Keratinocyte (primary cell): ENCODE data around the gene KCNJ1. TPM values are rescaled to one million over a fixed set of nuclear protein-coding genes. Genes with fewer than 3 reads are reported as not detected.

Experiments used
- DNase-seq: peaks from one replicate; pipeline ENCODE4 v3.0.0-alpha.2; 2011; ENCODE audit warnings: low read depth, missing footprints, low spot score
- FAIRE-seq: peaks from 2 replicates; lab custom pipeline; 2011; peaks lifted over from hg19 to GRCh38; lab: Jason Lieb, UNC
- H2AFZ ChIP-seq: 2 replicates; pipeline ENCODE4 v1.6.0; 2012; ENCODE audit warnings: low read length, control low read depth, inconsistent platforms; ENCODE audit not compliant: control insufficient read depth
- H3K27ac ChIP-seq: 2 replicates; pipeline ENCODE4 v1.5.1; 2011; ENCODE audit warnings: low read length; ENCODE audit not compliant: control insufficient read depth, insufficient read depth
- H3K27me3 ChIP-seq: 3 replicates; pipeline ENCODE4 v1.6.0; 2011; ENCODE audit warnings: low read length; ENCODE audit not compliant: control insufficient read depth, insufficient read depth; ENCODE audit errors: extremely low read depth
- H3K36me3 ChIP-seq, 2 experiments: 2 replicates in 1 of 2; 3 replicates in 1 of 2; pipeline ENCODE4 v1.5.1; 2011; ENCODE audit warnings: low read length in 2 of 2, mild to moderate bottlenecking in 1 of 2; ENCODE audit not compliant: control insufficient read depth in 2 of 2, insufficient read depth in 2 of 2; ENCODE audit errors: extremely low read depth in 1 of 2
- H3K4me1 ChIP-seq: 3 replicates; pipeline ENCODE4 v1.5.1; 2011; ENCODE audit warnings: low read length; ENCODE audit not compliant: control insufficient read depth, insufficient read depth; ENCODE audit errors: extremely low read depth
- H3K4me2 ChIP-seq: 3 replicates; pipeline ENCODE4 v1.6.0; 2011; ENCODE audit warnings: low read depth, low read length; ENCODE audit not compliant: control insufficient read depth, insufficient read depth; ENCODE audit errors: extremely low read depth
- H3K4me3 ChIP-seq, 3 experiments: fragments of 200-600 bp in 1 of 3; sonication (generic) in 1 of 3; 2 replicates in 2 of 3; 3 replicates in 1 of 3; pipeline ENCODE4 v1.5.1; 2011 to 2016; ENCODE audit warnings: low read length in 3 of 3, mild to moderate bottlenecking in 3 of 3, control low read depth in 2 of 3, inconsistent platforms in 1 of 3, low read depth in 1 of 3, mixed read lengths in 1 of 3, mixed run types in 1 of 3, moderate library complexity in 1 of 3; ENCODE audit not compliant: control insufficient read depth in 2 of 3, insufficient read depth in 2 of 3; ENCODE audit errors: extremely low read depth in 1 of 3
- H3K79me2 ChIP-seq: 2 replicates; pipeline ENCODE4 v1.6.0; 2012; ENCODE audit warnings: low read length; ENCODE audit not compliant: control insufficient read depth, insufficient read depth
- H3K9ac ChIP-seq: 3 replicates; pipeline ENCODE4 v1.6.0; 2011; ENCODE audit warnings: low read length; ENCODE audit not compliant: control insufficient read depth, insufficient read depth; ENCODE audit errors: extremely low read depth
- H3K9me1 ChIP-seq: 3 replicates; pipeline ENCODE4 v1.6.0; 2011; ENCODE audit warnings: low read length; ENCODE audit not compliant: control insufficient read depth, insufficient read depth; ENCODE audit errors: extremely low read depth
- H3K9me3 ChIP-seq: 2 replicates; pipeline ENCODE4 v1.5.1; 2012; ENCODE audit warnings: low read depth, low read length; ENCODE audit not compliant: control insufficient read depth
- H4K20me1 ChIP-seq: 3 replicates; pipeline ENCODE4 v1.6.0; 2011; ENCODE audit warnings: low read length; ENCODE audit not compliant: control insufficient read depth, insufficient read depth; ENCODE audit errors: extremely low read depth
- EZH2 ChIP-seq: IDR thresholded peaks from one replicate; pipeline ENCODE4 v1.6.1; 2012; ENCODE audit warnings: inconsistent platforms, mild to moderate bottlenecking, low read length, moderate library complexity
- dilution Hi-C: fragments of 300-500 bp; cut with MboI; formaldehyde crosslinking; loops from one replicate; pipeline ENCODE4 v1.7.0; 2020; ENCODE audit warnings: low sequenced_read_pairs; ENCODE audit not compliant: extremely low pct_ligation_motif_present
- polyA plus RNA-seq, 5 experiments: library from polyadenylated mRNA; depleted of rRNA in 3 of 5; stranded (reverse) in 3 of 5; stranded (forward) in 1 of 5; unstranded in 1 of 5; fragments of >200 nt; gene quantifications; 1 replicate in 1 of 5; 2 replicates in 3 of 5; 3 replicates in 1 of 5; pipeline versions ENCODE4 v1.2.1 to v1.2.3, GENCODE V29; 2011 to 2012; ENCODE audit warnings: missing spikeins in 2 of 5, low read depth in 1 of 5, low replicate concordance in 1 of 5
- TF ChIP-seq, protein P1 (sequence below), 3 experiments: IDR thresholded peaks in 1 of 3; conservative IDR thresholded peaks in 1 of 3; optimal IDR thresholded peaks in 1 of 3; 2 replicates in 2 of 3; 3 replicates in 1 of 3; pipeline versions ENCODE3 to v1.5.1; 2011; ENCODE audit warnings: low read length in 3 of 3, mild to moderate bottlenecking in 3 of 3, moderate library complexity in 2 of 3, control low read depth in 1 of 3, inconsistent platforms in 1 of 3; ENCODE audit not compliant: insufficient read depth in 2 of 3; ENCODE audit errors: extremely low read depth in 1 of 3

KCNJ1 gene
- polyA plus RNA-seq, 1 donor (not counting 4 experiments of a cell fraction or from before 2014, with no cell fraction given), result 0.12 TPM

DNA sequence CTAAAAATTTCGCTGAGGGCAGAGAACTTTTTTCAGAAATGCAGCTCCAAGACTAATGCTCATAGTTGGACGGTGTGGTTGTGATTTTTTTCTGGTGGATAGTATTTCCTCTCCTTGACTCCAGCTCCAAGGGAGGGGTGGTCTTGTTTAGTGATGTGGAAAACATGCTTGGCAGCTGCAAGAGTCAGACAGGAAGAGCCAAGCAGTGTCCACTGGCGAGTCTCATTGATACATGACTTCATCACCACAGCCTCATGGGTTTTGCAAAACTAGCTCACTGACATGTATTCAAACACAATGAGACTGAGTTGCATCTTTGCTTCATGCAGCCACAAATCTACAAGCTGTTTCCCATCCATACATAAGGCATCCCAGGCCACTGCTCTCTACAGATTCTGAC is 7.3 kb upstream of the KCNJ1 start:
- H4K20me1 ChIP-seq, result no peaks in the 10 kb centered on the region
- H3K27me3 ChIP-seq, result peaks cover 6% of the 10 kb centered on the region
- DNase-seq, result no peak
- no peak overlapping the region for H3K4me2 ChIP-seq
- H3K9ac ChIP-seq, result no peak overlapping the region
- H3K4me1 ChIP-seq, result no peaks in the 10 kb centered on the region
- no peak for FAIRE-seq
- no peaks in the 10 kb centered on the region for H3K36me3 ChIP-seq
- H3K9me3 ChIP-seq, result no peaks in the 10 kb centered on the region
- H2AFZ ChIP-seq, result no peak overlapping the region
- H3K79me2 ChIP-seq, result no peaks in the 10 kb centered on the region
- no peaks in the 10 kb centered on the region for H3K9me1 ChIP-seq
- dilution Hi-C loops, result no loop called here
- no peak overlapping the region for H3K4me3 ChIP-seq
- TF ChIP-seq, protein P1, sequence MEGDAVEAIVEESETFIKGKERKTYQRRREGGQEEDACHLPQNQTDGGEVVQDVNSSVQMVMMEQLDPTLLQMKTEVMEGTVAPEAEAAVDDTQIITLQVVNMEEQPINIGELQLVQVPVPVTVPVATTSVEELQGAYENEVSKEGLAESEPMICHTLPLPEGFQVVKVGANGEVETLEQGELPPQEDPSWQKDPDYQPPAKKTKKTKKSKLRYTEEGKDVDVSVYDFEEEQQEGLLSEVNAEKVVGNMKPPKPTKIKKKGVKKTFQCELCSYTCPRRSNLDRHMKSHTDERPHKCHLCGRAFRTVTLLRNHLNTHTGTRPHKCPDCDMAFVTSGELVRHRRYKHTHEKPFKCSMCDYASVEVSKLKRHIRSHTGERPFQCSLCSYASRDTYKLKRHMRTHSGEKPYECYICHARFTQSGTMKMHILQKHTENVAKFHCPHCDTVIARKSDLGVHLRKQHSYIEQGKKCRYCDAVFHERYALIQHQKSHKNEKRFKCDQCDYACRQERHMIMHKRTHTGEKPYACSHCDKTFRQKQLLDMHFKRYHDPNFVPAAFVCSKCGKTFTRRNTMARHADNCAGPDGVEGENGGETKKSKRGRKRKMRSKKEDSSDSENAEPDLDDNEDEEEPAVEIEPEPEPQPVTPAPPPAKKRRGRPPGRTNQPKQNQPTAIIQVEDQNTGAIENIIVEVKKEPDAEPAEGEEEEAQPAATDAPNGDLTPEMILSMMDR (optimal IDR thresholded peaks at IDR 0.05 in 1 of 3, IDR thresholded peaks at IDR 0.05 in 1 of 3, conservative IDR thresholded peaks at IDR 0.05 in 1 of 3; ENCODE audit: extremely low read depth in 1 of 3, insufficient read depth in 2 of 3, low read length in 3 of 3), result no peak
- TF ChIP-seq EZH2, result no peak
- H3K27ac ChIP-seq, result no peak overlapping the region

DNA sequence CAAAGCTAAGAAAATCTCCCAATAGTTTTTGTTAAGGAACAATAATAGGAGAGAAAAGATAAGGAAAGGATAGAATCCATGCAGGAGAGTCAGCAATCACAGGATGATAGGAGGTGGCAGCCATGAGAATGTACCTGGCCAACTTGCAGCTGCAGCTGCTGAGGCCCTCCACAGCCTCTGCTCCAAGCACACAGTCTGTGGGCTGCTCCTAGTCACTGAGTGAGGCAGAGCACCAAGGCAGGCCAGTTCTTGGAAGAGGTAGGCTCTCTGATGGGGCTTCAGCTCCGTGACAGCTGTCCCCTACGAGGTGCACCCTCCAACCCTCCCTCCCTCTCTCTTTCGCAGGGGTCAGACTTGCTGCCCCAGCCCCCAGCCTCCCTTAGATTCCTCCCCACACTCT is 5.5 kb upstream of the KCNJ1 start:
- Histone ChIP-seq H3K4me3 (no peak overlapping the region), H3K9me1 (no peaks in the 10 kb centered on the region), H4K20me1 (no peaks in the 10 kb centered on the region), H3K27me3 (peaks cover 6% of the 10 kb centered on the region), H3K79me2 (no peaks in the 10 kb centered on the region), H3K9ac (no peak overlapping the region), H3K4me1 (no peaks in the 10 kb centered on the region), H3K27ac (no peak overlapping the region), H3K4me2 (no peak overlapping the region), H3K36me3 (no peaks in the 10 kb centered on the region), H2AFZ (no peak overlapping the region), H3K9me3 (no peaks in the 10 kb centered on the region)
- no peak for DNase-seq
- dilution Hi-C loops, result no loop called here
- no peak for FAIRE-seq
- TF ChIP-seq EZH2, result no peak
- TF ChIP-seq, protein P1 (optimal IDR thresholded peaks at IDR 0.05 in 1 of 3, IDR thresholded peaks at IDR 0.05 in 1 of 3, conservative IDR thresholded peaks at IDR 0.05 in 1 of 3; ENCODE audit: extremely low read depth in 1 of 3, insufficient read depth in 2 of 3, low read length in 3 of 3), result no peak
